Astrocyte of the spinal cord (primary cell): ENCODE measurements around the gene PDAP1.

ENCODE experiments used
- DNase-seq: peaks from one replicate; pipeline ENCODE4 v3.0.0; 2011; ENCODE audit warnings: low read depth, low spot score
- H3K4me3 ChIP-seq: 2 replicates; pipeline ENCODE4 v1.5.1; 2011; ENCODE audit warnings: low read depth, mild to moderate bottlenecking, low read length, moderate library complexity
- in situ Hi-C: cut with HindIII; loops from 2 replicates; pipeline ENCODE4 v1.10.0; 2017; ENCODE audit warnings: low sequenced_read_pairs
- TF ChIP-seq, protein P1 (sequence below): IDR thresholded peaks from 2 replicates; pipeline ENCODE4 v1.5.1; 2012; ENCODE audit warnings: low read depth, mild to moderate bottlenecking, low read length, inconsistent platforms

The PDAP1 gene

DNA sequence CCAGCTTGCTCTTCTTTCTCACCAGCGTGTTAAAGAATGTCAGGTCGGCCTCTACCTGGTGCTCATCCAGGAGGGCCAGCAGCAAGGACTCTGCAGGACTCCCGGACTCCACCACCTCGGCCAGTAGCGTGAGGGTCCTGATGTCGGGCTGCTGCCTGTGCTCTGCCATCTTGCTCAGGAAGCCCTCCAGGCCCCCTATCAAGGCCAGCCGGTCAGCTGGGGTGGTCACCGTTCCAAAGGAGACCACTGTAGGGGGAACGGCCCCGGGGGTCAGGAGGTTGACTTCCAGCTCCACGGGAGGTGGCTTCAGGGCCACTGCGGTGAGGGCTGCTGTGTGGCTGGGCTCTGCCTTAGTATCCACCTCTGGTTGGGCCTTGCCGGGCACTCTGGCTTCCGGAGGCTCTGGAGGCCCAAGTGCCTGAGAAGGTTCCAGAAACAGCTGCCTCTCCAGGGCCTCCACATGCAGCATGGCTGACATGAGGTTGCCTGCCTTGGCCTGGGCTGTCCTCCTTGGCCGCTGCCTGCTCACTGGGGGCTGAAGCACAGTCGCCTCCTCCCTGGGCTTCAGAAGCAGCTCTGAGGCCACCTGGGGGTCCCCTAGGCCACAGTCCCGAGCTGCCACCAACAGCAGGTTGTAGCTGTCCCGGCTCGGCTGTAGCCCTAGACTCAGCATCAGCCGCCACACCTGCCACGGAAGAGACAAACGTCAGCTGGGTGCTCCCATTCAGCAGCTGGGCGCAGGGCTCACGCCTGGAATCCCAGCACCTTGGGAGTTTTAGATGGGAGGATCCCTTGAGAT lies 16.7 kb upstream of the PDAP1 start:
- no peak for DNase-seq
- in situ Hi-C loops = no loop called here
- TF ChIP-seq, protein P1, sequence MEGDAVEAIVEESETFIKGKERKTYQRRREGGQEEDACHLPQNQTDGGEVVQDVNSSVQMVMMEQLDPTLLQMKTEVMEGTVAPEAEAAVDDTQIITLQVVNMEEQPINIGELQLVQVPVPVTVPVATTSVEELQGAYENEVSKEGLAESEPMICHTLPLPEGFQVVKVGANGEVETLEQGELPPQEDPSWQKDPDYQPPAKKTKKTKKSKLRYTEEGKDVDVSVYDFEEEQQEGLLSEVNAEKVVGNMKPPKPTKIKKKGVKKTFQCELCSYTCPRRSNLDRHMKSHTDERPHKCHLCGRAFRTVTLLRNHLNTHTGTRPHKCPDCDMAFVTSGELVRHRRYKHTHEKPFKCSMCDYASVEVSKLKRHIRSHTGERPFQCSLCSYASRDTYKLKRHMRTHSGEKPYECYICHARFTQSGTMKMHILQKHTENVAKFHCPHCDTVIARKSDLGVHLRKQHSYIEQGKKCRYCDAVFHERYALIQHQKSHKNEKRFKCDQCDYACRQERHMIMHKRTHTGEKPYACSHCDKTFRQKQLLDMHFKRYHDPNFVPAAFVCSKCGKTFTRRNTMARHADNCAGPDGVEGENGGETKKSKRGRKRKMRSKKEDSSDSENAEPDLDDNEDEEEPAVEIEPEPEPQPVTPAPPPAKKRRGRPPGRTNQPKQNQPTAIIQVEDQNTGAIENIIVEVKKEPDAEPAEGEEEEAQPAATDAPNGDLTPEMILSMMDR = no peak
- H3K4me3 ChIP-seq = no peak overlapping the region

DNA sequence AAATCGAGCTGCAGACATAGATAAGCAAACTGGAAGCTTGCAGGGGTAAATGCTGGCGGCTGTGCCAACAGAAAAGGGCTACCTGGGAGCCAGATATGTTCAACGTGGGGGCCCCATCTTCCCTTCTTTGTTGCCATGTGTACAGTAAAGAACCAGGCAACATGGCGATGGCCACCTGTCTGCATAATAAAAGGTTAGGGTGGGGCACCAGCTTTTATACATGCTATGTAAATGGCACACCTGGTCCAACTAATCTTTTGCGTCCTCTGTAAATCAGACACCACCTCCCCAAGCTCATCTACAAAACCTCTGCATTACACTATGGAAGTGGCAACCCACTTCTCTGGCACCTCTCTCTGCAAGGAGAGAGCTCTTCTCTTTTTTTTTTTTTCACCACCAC lies 14.2 kb upstream of the PDAP1 start:
- in situ Hi-C loops = no loop called here
- H3K4me3 ChIP-seq = no peak overlapping the region
- no peak for DNase-seq
- TF ChIP-seq, protein P1 = no peak

DNA sequence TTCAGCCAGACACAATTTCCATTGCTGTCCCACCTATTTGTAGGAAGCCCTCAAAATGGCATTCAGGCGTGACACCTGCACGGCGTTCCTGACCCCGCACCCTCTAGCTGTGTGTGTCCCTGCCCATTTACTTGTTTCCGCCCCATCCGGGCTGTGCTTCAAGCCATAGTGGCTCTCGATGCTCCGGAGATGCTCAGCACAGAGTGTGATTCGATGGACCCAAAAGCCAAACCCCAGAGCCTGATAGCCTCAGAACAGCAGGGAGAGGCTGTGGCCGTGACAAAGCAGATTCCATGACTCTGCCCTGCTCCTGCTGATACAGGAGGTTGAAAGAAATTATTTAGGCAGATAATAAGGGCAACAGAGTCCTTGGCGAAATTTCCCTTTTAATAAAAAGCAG lies 13.8 kb upstream of the PDAP1 start:
- in situ Hi-C loops = no loop called here
- no peak overlapping the region for H3K4me3 ChIP-seq
- TF ChIP-seq, protein P1 = no peak
- DNase-seq = no peak

DNA sequence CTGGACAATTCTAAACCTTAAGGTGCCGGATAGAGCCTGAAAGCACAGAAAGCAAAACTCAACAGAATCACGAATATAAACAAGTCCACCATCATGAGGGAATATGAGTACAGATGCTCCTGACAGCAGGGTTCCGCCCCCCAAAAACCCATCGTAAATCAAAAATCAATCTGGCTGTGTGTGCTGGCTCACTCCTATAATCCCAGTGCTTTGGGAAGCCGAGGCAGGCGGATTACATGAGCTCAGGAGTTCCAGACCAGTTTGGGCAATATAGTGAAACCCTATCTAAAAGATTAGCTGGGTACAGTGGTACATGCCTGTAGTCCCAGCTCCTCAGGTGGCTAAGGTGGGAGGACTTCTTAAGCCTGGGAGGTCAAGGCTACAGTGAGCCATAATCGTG lies 12.6 kb upstream of the PDAP1 start:
- H3K4me3 ChIP-seq = no peak overlapping the region
- TF ChIP-seq, protein P1 = no peak
- in situ Hi-C loops = no loop called here
- no peak for DNase-seq

DNA sequence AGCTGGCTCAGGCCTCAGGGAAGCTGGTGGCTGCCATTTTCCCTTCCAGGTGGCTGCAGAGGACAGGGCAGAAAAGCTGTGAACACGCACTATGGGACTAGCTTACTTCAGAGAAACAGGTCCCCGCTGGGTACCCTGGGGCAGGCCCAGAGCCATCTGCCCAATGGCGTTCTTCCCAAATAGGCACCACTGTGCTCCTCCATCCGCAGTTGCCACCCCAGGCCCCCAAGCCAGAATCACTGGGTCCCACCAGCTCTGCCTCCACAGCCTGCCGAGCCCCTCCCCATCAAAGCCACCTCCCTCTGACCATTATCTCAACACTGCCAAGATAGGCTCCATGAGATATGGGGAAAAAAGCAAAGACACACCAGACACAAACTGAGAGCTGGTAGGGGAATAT lies 11.8 kb upstream of the PDAP1 start:
- H3K4me3 ChIP-seq = no peak overlapping the region
- TF ChIP-seq, protein P1 = no peak
- in situ Hi-C loops = no loop called here
- DNase-seq = no peak

DNA sequence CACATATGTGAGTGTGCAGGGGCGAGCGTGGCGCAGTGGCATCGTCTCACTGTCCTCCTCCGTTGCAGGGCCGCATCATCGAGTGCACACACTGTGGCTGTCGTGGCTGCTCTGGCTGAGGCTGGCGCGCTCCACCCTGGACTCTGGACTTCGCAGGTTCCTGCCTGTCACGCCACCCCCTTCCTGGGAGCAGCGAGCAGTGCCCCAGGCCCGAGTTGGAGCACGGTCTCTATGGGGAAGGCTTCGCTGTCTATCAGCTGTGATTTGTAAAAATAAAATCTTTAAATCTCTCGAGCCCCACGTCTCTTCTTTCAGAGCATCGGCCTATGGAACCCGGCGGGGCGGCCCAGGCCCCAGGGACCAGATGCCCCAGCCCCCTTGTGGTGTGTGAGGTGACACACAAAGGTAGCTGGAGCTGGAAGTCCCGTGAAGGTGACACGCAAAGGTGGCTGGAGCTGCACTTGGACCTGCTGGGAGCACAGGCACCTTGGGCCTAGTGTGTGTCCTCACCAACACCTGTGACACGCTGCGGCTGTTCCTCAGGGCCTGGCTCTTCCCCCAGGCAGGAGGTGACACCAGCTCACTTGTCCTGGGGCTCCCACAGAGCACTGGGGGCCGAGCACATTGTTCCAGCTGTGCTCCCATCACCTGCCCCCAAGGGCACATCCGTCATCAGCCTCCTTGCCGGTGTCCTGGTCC lies 11.1 kb upstream of the PDAP1 start:
- no peak overlapping the region for H3K4me3 ChIP-seq
- TF ChIP-seq, protein P1 = no peak
- in situ Hi-C loops = no loop called here
- no peak for DNase-seq
